Measurements from ENCODE around the gene KAT14.

Gene KAT14

GRCh38 chr20:18154342-18154741 is 16.7 kb downstream of the KAT14 start:
- no peak for DNase-seq (ENCODE audit: low read depth)
- TF ChIP-seq MAX (IDR thresholded peaks at IDR 0.05; ENCODE audit: low read depth, low read length) (no peak), POLR2A (IDR thresholded peaks at IDR 0.05; ENCODE audit: extremely low read depth, insufficient read length) (no peak), CTCF (IDR thresholded peaks at IDR 0.05; ENCODE audit: low read depth, low read length) (no peak), MYC (IDR thresholded peaks at IDR 0.05; ENCODE audit: low read depth, low read length) (no peak)
- H3K4me3 ChIP-seq (ENCODE audit: low read depth, low read length) = no peak overlapping the region

- TF ChIP-seq CTCF (IDR thresholded peaks at IDR 0.05; ENCODE audit: low read depth, low read length) (no peak), POLR2A (IDR thresholded peaks at IDR 0.05; ENCODE audit: extremely low read depth, insufficient read length) (no peak), MYC (IDR thresholded peaks at IDR 0.05; ENCODE audit: low read depth, low read length) (no peak), MAX (IDR thresholded peaks at IDR 0.05; ENCODE audit: low read depth, low read length) (no peak)
- no peak overlapping the region for H3K4me3 ChIP-seq (ENCODE audit: low read depth, low read length)
- no peak for DNase-seq (ENCODE audit: low read depth)
Observed at GRCh38 chr20:18156045-18156444, 18.4 kb downstream of the KAT14 start.

GRCh38 chr20:18164356-18164755 is 26.7 kb downstream of the KAT14 start:
- H3K4me3 ChIP-seq (ENCODE audit: low read depth, low read length) = no peak overlapping the region
- TF ChIP-seq MYC (IDR thresholded peaks at IDR 0.05; ENCODE audit: low read depth, low read length) (no peak), CTCF (IDR thresholded peaks at IDR 0.05; ENCODE audit: low read depth, low read length) (no peak), MAX (IDR thresholded peaks at IDR 0.05; ENCODE audit: low read depth, low read length) (no peak), POLR2A (IDR thresholded peaks at IDR 0.05; ENCODE audit: extremely low read depth, insufficient read length) (no peak)
- DNase-seq (ENCODE audit: low read depth) = no peak

- no peak overlapping the region for H3K4me3 ChIP-seq (ENCODE audit: low read depth, low read length)
- TF ChIP-seq CTCF (IDR thresholded peaks at IDR 0.05; ENCODE audit: low read depth, low read length) (no peak), POLR2A (IDR thresholded peaks at IDR 0.05; ENCODE audit: extremely low read depth, insufficient read length) (no peak), MYC (IDR thresholded peaks at IDR 0.05; ENCODE audit: low read depth, low read length) (no peak), MAX (IDR thresholded peaks at IDR 0.05; ENCODE audit: low read depth, low read length) (no peak)
- no peak for DNase-seq (ENCODE audit: low read depth)
Observed at GRCh38 chr20:18165553-18165952, 27.9 kb downstream of the KAT14 start.

- no peak overlapping the region for H3K4me3 ChIP-seq (ENCODE audit: low read depth, low read length)
- TF ChIP-seq MYC (IDR thresholded peaks at IDR 0.05; ENCODE audit: low read depth, low read length) (no peak), POLR2A (IDR thresholded peaks at IDR 0.05; ENCODE audit: extremely low read depth, insufficient read length) (no peak), CTCF (IDR thresholded peaks at IDR 0.05; ENCODE audit: low read depth, low read length) (no peak), MAX (IDR thresholded peaks at IDR 0.05; ENCODE audit: low read depth, low read length) (no peak)
- DNase-seq (ENCODE audit: low read depth) = peak; percentile 28
Observed at GRCh38 chr20:18166241-18166881, 28.7 kb downstream of the KAT14 start.
